DMS53 (cell line): Measurements from ENCODE around the gene ZNF79.
A peak's percentile ranks its signal among the peaks of the same experiment; 100 is the strongest.

Source experiments
- DNase-seq: peaks from one replicate; lab custom pipeline; 2025; lab: John Stamatoyannopoulos, UW

The ZNF79 gene

GRCh38 chr9:127398715-127399400 lies 25.3 kb upstream of the ZNF79 start:
- no peak for DNase-seq

- DNase-seq: no peak
These were observed 24.4 kb upstream of the ZNF79 start for GRCh38 chr9:127399736-127400269.

GRCh38 chr9:127402401-127403090 lies 21.6 kb upstream of the ZNF79 start:
- DNase-seq: no peak

- DNase-seq: no peak
These were observed 20.5 kb upstream of the ZNF79 start for GRCh38 chr9:127403507-127404192.

GRCh38 chr9:127404631-127405030 lies 19.6 kb upstream of the ZNF79 start:
- DNase-seq: no peak

- no peak for DNase-seq
These were observed 18.6 kb upstream of the ZNF79 start for GRCh38 chr9:127405344-127406125.

- no peak for DNase-seq
These were observed 17.2 kb upstream of the ZNF79 start for GRCh38 chr9:127406799-127407491.

- DNase-seq: no peak
These were observed 16.7 kb upstream of the ZNF79 start for GRCh38 chr9:127407492-127407843.

GRCh38 chr9:127411122-127411521 lies 13.1 kb upstream of the ZNF79 start:
- DNase-seq: no peak

- no peak for DNase-seq
These were observed 9.0 kb upstream of the ZNF79 start for GRCh38 chr9:127415141-127415540.

GRCh38 chr9:127415657-127416056 lies 8.5 kb upstream of the ZNF79 start:
- no peak for DNase-seq

GRCh38 chr9:127417131-127418036 lies 6.8 kb upstream of the ZNF79 start:
- DNase-seq: peak; percentile 37

GRCh38 chr9:127418037-127418471 lies 6.1 kb upstream of the ZNF79 start:
- DNase-seq: peak; percentile 51

GRCh38 chr9:127419348-127419747 lies 4.8 kb upstream of the ZNF79 start:
- no peak for DNase-seq

GRCh38 chr9:127421057-127421456 lies 3.1 kb upstream of the ZNF79 start:
- no peak for DNase-seq

GRCh38 chr9:127422133-127422782 lies 1.9 kb upstream of the ZNF79 start:
- no peak for DNase-seq

- no peak for DNase-seq
These were observed 1.4 kb upstream of the ZNF79 start for GRCh38 chr9:127422787-127423186.

- no peak for DNase-seq
These were observed 677 bp upstream of the ZNF79 start for GRCh38 chr9:127423476-127423933.

GRCh38 chr9:127424676-127424999 lies 456 bp downstream of the ZNF79 start:
- peak; percentile 73 for DNase-seq

- no peak for DNase-seq
These were observed 2.6 kb downstream of the ZNF79 start for GRCh38 chr9:127426756-127427155.
